Endothelial cell of umbilical vein (primary cell): ENCODE measurements around the gene SPACA7.

Source experiments
- CTCF ChIP-seq, 2 donors: IDR thresholded peaks; 1 replicate in 1 of 2; 2 replicates in 1 of 2; pipeline ENCODE4 v1.5.1; 2011; ENCODE audit warnings: low read length in 2 of 2, mild to moderate bottlenecking in 2 of 2, moderate library complexity in 2 of 2, control low read depth in 1 of 2, inconsistent platforms in 1 of 2, low read depth in 1 of 2; ENCODE audit not compliant: insufficient read depth in 1 of 2; ENCODE audit errors: extremely low read depth in 1 of 2
- EZH2 ChIP-seq: IDR thresholded peaks from 2 replicates; pipeline ENCODE4 v1.6.1; 2012; ENCODE audit warnings: borderline replicate concordance, low read depth, mild to moderate bottlenecking, moderate library complexity, low read length, inconsistent platforms; ENCODE audit not compliant: severe bottlenecking
- FOS ChIP-seq: IDR thresholded peaks from 2 replicates; pipeline ENCODE4 v1.6.1; 2011; ENCODE audit warnings: mild to moderate bottlenecking, low read length, moderate library complexity, borderline replicate concordance; ENCODE audit not compliant: insufficient read depth
- GATA2 ChIP-seq: IDR thresholded peaks from 2 replicates; pipeline ENCODE4 v1.7.0; 2011; ENCODE audit warnings: low read depth, mild to moderate bottlenecking, moderate library complexity, mixed read lengths, low read length; ENCODE audit not compliant: insufficient read length, insufficient read depth
- MAX ChIP-seq: IDR thresholded peaks from 2 replicates; pipeline ENCODE4 v1.6.1; 2011; ENCODE audit not compliant: insufficient read depth, insufficient read length
- MYC ChIP-seq: IDR thresholded peaks from one replicate; pipeline ENCODE4 v1.6.1; 2011; ENCODE audit warnings: mild to moderate bottlenecking, low read depth, low read length
- POLR2A ChIP-seq: IDR thresholded peaks from 2 replicates; pipeline ENCODE4 v1.6.1; 2012; ENCODE audit warnings: low read depth, mild to moderate bottlenecking, control low read depth, low read length
- POLR2AphosphoS5 ChIP-seq: IDR thresholded peaks from 2 replicates; pipeline ENCODE4 v1.6.1; 2012; ENCODE audit warnings: low read depth, mild to moderate bottlenecking, control low read depth, low read length, moderate library complexity; ENCODE audit not compliant: insufficient read depth

GRCh38 chr13:112466132-112467058 lies 90.2 kb downstream of the SPACA7 start:
- TF ChIP-seq FOS (no peak), CTCF (IDR thresholded peaks at IDR 0.05; ENCODE audit: extremely low read depth in 1 of 2, insufficient read depth in 1 of 2, low read depth in 1 of 2, low read length in 2 of 2) (no peak), POLR2A (no peak), MYC (no peak), EZH2 (no peak), MAX (no peak), POLR2AphosphoS5 (no peak), GATA2 (no peak)
